Kidney tubule cell (primary cell): ENCODE data around the gene ZNF346.

ENCODE experiments used
- DNase-seq: peaks from one replicate; pipeline ENCODE4 v3.0.0-alpha.2; 2018; ENCODE audit warnings: low spot score

Gene ZNF346

DNA sequence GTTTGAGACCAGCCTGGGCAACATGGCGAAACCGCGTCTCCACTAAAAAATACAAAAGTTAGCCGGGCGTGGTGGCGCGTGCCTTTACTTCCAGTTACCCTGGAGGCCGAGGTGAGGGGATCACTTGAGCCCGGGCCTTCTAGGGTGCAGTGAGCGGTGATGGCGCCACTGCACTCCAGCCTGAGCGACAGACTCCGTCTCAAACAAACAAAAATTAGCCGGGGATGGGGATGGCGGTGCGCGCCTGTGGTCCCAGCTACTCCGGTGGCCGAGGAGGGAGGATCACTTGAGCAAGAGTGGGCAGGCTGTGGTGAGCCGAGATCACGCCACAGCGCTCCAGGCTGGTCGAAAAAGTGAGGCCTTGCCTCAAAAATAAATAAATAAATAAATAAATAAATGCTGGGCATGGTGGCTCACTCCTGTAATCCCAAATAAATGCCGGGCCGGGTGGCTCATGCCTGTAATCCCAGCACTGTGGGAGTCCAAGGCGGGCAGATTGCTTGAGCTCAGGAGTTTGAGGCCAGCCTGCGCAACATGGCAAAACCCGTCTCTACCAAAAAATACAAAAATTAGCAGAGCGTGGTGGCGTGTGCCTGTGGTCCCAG, 95.0 kb downstream of the ZNF346 start:
- no peak for DNase-seq

GRCh38 chr5:177122566-177122965, 100.1 kb downstream of the ZNF346 start:
- no peak for DNase-seq

DNA sequence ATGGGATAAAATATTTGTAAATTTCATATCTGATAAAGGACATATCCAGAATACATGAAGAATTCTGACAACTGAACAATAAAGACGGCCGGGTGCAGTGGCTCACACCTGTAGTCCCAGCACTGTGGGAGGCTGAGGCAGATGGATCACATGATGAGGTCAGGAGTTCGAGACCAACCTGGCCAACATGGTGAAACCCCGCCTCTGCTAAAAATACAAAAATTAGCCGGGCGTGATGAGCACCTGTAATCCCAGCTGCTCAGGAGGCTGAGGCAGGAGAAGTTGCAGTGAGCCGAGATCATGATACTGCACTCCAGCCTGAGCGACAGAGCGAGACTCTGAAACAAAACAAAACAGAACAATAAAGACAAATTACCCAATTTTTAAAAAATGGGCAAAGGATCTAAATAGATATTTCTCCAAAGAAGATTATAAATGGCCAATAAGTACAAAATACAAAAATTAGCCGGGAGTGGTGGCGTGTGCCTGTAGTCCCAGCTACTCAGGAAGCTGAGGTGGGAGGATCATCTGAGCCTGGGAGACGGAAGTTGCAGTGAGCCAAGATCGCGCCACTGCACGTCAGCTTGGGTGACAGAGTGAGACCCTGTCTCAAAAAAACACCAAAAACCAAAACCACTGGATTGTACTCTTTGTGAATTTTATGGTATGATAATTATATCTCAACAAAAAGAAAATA, 101.4 kb downstream of the ZNF346 start:
- DNase-seq = no peak

DNA sequence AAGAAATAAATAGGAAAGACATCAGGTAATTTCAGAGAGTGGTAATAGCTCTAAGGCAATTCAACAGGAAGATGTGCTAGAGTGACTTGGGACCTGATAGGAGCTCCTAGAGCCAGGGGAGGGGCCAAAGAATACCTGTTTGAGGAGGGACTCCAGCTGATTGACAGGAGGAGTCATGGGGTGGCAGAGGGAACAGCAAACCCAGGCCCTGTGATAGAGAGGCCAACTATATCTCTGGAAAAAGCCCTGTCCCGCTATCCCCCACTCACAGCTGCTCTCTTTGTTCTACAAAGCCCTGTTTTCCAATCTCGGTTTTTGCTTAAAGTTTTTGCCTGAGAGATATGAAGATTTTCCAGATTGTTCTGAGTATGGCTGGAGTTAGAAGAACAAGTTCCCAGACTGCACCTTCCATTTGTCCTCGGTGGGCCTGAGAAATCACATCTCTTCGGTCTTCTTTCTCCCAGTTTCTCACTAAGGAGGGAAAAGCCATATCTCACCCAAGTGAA, 102.0 kb downstream of the ZNF346 start:
- no peak for DNase-seq

DNA sequence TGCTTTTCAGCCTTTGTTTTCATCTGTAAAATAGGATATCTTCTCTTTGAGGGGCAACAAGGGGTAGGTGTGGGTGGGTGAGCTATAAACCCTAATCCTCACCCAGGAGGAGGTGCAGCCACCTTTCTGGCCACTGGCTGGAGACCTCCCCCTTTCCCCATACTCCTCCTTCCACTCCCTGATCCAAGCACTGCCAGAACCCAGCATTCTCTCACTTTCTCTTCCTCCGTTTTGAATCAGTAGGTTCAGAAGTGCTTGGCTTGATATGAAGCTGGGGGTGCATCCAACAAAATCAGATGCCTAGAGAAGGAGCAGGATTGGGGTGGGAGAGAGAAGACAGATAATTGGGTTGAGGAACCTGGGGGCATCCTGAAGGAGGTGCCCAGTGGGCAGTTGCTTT, 104.3 kb downstream of the ZNF346 start:
- DNase-seq = no peak

DNA sequence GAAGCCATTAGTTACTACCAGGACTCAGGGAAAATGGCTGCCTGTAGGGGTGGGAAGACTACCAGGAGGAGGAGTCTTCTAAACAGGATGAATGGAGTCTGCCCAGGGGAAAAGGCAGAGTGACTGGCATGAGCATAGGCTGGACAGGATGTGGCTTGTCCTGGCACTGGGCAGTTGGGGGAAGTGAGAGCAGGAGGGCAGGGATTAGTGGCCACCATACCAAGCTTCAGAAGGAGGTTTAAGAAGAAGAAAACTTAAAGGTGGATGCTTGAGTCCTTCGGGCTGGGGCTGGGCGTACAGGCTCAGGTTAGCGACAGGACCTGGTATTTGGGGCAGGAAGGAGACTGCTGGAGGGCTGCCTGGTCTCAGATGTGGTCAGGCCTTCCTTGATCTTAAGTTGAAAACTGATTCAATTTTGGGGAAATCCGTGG, 106.1 kb downstream of the ZNF346 start:
- peak; percentile 55 for DNase-seq

DNA sequence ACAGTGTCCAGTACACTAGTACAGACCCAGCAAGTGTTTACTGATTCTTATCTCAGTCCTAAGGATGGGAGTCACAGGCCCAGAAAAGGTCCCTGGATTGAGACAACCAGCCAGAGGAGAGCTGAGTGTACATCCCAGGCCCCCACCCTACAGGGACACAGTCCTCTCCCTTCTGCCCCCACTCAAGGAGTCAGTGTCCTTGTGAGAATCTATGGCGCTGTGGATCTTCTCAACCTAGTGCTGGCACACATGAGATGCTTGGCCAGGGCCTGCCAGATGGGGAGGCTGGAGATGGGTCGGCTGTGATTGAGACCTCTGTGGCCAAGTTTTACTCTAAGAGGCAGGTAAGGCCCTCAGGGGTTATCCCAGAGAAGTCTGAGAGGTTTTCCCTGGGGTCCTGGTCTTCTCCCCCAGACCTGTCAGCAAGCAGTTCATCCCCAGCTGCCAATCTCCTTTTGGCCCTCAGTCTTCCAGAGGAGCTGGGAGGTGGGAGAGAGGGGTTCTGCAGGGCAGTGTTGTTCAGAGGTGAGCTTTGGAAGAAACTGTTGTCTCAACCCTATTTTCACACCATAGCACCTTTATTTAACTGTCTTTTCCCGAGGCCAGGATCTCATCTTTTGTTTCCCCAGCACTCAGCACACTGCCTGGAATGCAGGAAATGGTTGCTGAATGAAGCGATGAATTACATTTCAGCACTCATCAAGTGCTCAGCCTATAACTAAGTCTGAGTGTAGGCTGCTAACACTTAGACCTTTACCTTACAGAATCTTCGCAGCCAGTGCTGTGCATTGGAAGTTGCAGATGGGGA, 107.9 kb downstream of the ZNF346 start:
- DNase-seq = peak; percentile 29
